DLD1 (cell line): ENCODE results near the gene SLC9A2.

Experiments
- in situ Hi-C: cut with HindIII; loops from 2 replicates; pipeline ENCODE4 v1.10.0; 2017; ENCODE audit warnings: low sequenced_read_pairs

The SLC9A2 gene, protein sequence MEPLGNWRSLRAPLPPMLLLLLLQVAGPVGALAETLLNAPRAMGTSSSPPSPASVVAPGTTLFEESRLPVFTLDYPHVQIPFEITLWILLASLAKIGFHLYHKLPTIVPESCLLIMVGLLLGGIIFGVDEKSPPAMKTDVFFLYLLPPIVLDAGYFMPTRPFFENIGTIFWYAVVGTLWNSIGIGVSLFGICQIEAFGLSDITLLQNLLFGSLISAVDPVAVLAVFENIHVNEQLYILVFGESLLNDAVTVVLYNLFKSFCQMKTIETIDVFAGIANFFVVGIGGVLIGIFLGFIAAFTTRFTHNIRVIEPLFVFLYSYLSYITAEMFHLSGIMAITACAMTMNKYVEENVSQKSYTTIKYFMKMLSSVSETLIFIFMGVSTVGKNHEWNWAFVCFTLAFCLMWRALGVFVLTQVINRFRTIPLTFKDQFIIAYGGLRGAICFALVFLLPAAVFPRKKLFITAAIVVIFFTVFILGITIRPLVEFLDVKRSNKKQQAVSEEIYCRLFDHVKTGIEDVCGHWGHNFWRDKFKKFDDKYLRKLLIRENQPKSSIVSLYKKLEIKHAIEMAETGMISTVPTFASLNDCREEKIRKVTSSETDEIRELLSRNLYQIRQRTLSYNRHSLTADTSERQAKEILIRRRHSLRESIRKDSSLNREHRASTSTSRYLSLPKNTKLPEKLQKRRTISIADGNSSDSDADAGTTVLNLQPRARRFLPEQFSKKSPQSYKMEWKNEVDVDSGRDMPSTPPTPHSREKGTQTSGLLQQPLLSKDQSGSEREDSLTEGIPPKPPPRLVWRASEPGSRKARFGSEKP

DNA sequence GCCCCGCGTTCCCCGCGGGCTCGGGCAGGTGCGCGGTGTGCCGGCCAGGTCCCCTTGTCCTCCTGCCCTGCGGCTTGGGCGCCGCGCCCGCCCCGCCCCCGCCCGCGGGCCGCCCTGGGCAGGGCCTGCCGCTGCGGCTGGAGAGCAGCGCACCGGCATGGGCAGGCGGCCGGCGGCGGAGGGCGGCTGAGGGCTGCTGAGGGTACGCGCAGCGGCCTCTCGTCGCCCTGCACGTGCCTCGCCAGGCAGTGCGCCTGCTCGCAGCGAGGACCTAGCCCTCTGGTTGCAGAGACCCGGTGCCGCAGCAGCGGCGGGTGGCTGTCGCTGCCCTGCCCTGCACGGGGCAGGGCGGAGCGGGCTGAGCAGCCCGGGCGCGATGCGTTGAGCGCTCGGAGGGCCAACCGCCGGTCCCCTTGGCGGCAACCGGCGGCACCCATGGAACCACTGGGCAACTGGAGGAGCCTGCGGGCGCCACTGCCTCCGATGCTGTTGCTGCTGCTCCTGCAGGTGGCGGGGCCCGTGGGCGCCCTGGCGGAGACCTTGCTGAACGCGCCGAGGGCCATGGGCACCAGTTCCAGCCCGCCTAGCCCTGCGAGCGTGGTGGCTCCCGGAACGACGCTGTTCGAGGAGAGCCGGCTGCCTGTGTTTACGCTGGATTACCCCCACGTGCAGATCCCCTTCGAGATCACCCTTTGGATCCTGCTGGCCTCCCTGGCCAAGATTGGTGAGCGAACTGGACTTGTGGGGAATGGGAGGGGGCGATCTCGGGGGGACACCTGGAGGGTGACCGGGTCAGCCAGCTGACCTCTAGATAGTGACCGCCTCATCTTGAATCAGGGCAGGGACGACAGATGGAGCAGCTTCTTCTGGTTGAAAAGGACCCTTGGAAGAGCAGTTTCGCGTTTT is at the start of gene SLC9A2:
Gene SLC9A2 (plus strand): TSS at position 140 of the 906 bp plus-strand sequence. CDS start 296 bp downstream, at position 436.
- in situ Hi-C loops, result no loop called here

GRCh38 chr2:102575888-102576287 is 43.5 kb upstream of the SLC9A2 start:
- in situ Hi-C loops, result loop anchor here (25.0 kb wide), 1 partner anchor 114 kb away; the partner anchor contains the start of gene SLC9A4

DNA sequence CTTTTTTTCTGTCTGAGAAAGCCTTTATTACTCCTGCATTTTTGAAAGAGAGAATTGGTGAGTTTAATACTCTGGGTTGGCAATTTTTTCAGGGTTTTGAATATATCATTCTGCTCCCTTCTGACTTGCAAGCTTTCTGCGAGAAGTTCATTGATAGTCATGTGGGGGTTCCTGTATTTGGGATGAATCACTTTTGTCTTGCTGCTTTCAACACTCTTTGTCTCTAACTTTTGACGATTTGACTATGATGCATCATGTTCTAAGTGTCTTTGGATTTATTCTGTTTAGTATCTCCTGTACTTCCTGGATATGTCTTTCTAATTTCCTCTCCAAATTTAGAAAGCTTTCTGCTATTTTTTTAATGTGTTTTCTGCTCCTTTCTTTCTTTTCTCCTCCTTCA is 41.0 kb upstream of the SLC9A2 start:
- in situ Hi-C loops, result loop anchor here (25.0 kb wide), 1 partner anchor 116 kb away; the partner anchor contains the start of gene SLC9A4

- in situ Hi-C loops, result loop anchor here (25.0 kb wide), 1 partner anchor 120 kb away; the partner anchor contains the start of gene SLC9A4
Observed at GRCh38 chr2:102581911-102582310, 37.4 kb upstream of the SLC9A2 start.

- in situ Hi-C loops, result loop anchor here (25.0 kb wide), 1 partner anchor 121 kb away; the partner anchor contains the start of gene SLC9A4
Observed at GRCh38 chr2:102582845-102583244, 36.5 kb upstream of the SLC9A2 start.

- in situ Hi-C loops, result loop anchor here (25.0 kb wide), 1 partner anchor 124 kb away; the partner anchor contains the start of gene SLC9A4
Observed at GRCh38 chr2:102585847-102586404, 33.4 kb upstream of the SLC9A2 start.

DNA sequence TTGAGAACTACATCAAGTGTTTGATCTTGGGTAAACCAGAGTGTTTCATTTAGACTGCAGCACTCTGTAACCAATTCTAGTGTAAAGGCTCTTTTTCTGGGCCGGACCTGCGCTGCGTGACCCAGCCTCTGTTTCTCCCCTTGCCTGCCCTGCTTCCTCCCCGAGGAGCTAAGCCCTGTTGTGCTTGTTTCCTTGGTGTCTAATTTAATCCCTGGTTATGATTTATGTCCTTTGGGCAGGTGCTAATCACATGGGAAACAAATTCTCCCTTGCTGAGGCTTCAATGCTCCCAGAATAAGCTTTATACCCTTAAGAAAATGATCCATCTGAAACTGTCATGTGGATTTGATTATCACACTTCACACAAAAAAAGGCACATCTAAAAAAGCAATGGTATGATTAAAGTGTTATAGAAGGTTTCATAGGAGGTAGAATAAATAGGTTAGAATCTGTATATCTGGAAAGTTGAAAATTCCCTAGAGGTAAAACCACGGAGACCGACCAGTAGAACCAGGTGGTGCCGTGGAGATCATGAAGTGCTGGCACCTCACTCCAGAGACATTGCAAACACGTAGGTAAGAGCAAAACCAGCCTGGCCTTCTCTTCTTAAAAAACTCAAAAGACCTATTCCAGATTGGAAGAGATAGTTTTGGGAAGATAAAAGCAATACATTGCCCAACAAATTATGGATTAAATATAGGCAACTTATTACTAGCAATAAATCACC is 31.0 kb upstream of the SLC9A2 start:
- in situ Hi-C loops, result loop anchor here (25.0 kb wide), 1 partner anchor 126 kb away; the partner anchor contains the start of gene SLC9A4

GRCh38 chr2:102589444-102589843 is 29.9 kb upstream of the SLC9A2 start:
- in situ Hi-C loops, result loop anchor here (25.0 kb wide), 1 partner anchor 127 kb away; the partner anchor contains the start of gene SLC9A4

DNA sequence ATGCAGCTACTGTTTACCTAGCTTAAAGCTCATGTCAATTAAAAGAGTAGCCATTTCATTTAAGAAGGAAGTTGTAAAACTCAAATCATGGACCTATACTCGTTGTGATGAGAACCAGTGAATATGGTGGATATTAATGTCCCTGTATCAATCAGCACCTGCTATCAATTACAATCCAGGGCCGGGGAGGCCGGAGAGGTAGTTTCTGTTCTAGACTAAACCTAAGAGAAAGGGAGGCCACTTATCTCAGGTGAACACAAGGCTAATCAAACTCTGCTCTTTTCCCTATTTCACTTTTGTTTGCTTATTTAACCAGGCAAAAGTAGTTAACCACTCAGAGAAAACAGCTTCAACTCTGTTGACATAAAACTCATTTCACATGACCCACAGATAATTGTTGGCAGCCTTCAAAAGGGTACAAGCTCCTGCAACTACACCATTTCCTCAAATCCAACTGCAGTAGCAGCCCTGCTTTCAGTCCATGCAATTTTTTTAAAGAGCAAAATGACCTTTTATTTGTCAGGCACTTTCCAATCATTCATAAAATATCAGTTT is 27.8 kb upstream of the SLC9A2 start:
- in situ Hi-C loops, result loop anchor here (25.0 kb wide), 1 partner anchor 129 kb away; the partner anchor contains the start of gene SLC9A4

DNA sequence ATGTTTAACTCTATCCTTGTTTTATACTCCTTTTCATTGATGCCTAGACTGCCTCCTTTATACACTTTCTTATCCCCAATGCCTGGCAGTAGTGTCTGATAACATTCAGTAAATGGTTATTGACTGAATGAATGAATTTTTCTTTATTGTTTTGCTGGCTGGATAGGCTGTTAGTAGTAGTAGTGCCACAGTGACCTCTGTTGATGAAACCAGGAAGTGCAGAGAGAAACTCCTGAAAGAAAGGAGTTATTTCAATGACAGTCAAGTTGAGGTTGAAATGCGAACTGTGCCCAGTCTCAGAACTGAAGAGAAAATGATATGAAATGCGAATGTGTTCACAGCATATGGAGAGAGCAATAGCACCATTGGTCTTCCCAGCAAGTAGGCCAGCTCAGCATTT is 26.8 kb upstream of the SLC9A2 start:
- in situ Hi-C loops, result loop anchor here (25.0 kb wide), 1 partner anchor 130 kb away; the partner anchor contains the start of gene SLC9A4

- in situ Hi-C loops, result loop anchor here (25.0 kb wide), 1 partner anchor 131 kb away; the partner anchor contains the start of gene SLC9A4
Observed at GRCh38 chr2:102593516-102593915, 25.8 kb upstream of the SLC9A2 start.

DNA sequence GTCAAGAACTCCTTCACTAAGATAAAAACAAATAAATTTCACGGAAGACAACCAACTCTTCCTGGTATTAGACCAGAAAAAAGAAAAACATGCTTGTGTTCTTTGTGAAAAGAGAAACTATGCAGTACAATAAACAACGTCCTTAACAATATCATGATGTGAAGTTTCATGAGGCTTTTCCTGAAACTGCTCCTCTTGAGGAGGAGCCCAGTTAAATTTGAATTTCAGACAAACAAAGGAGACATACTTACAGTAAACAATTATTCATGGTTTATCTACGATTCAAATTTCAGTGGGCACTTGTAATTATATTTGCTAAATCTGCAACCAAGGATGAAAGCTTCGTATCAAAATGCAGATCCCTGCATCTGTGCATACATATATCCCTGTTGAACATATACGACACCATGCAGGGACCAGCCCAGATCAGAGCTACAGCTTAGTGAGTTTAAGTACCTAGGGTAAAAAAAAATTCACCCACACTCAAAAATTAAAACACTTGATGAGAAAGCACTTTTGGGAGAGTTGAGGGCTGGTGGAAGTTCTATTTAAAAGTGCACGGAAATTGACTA is 24.8 kb upstream of the SLC9A2 start:
- in situ Hi-C loops, result loop anchor here (25.0 kb wide), 1 partner anchor 132 kb away; the partner anchor contains the start of gene SLC9A4

DNA sequence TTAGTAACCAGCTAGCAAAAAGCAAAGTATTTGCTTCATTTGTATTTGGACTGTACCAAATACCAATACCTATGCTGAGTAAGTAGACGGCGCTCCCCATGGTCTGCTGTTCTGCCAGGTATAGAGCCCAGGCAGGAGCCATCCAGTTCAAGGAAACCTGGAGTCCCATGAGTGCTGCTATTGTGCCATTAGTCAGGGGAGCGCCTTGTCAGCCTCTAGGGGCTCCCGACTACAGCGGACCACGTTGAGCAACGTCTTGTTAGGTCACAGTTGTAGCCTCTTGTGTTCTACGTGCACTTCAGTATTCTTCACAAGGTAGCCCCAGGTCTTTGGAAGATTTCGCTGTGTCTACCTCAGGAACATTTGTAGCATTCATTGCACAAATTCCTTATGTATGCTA is 21.6 kb upstream of the SLC9A2 start:
- in situ Hi-C loops, result loop anchor here (25.0 kb wide), 1 partner anchor 135 kb away; the partner anchor contains the start of gene SLC9A4

DNA sequence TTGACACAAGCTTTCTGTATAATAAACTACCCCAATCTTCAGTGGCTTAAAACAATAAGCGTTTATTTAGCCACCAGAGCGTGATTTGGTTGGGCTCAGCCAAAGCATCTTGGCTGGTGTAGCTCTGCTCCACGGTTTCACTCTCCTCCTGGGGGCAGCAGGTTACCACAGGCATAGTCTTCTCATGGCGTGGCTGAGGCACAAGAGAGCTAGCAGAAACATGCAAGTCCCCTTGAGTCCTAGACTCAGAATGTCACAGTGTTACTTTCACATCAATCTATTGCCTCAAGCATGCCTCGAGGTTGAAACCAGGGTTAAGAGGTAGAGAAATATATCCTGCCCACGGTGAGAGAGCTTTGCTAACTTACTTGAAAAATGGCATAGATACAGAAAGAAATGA is 19.9 kb upstream of the SLC9A2 start:
- in situ Hi-C loops, result loop anchor here (25.0 kb wide), 1 partner anchor 137 kb away; the partner anchor contains the start of gene SLC9A4

DNA sequence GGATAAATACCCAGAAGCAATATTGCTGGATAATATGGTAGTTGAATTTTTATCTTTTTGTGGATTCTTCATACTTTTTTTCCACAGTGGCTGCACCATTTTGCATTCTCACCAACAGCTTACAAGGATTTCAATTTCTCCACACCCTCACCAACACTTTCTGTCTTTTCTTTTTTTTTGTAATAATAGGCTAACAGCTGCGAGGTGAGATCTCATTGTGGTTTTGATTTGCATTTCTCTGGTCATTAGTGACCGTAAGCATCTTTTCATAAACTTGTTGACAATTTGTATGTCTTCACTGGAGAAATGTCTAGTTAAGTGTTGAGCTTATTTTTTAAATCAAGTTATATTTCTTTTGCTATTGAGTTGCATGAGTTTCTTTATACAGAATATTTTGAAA is 17.6 kb upstream of the SLC9A2 start:
- in situ Hi-C loops, result no loop called here

DNA sequence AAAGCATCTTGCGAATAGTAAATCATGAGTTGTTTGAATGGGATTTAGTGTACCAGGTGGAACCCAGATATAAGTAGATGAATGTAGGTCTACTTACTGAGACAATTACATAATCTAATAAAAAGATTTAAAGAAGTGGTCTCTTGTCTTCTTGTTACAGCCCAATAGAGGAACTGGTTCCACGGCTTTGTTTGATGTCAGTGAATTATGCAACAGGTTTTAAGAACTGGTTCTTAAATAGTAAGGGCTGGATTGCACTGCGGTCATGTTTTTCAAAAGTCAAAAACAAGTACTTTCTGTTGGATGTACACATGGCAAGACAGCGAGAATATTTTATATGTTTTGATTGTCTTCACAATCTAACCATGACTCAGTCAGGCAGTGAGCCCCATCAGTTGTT is 15.4 kb upstream of the SLC9A2 start:
- in situ Hi-C loops, result no loop called here

GRCh38 chr2:102604769-102605168 is 14.6 kb upstream of the SLC9A2 start:
- in situ Hi-C loops, result no loop called here

GRCh38 chr2:102606353-102606752 is 13.0 kb upstream of the SLC9A2 start:
- in situ Hi-C loops, result no loop called here
